ENCODE measurements around the gene HTR2B. TPM values are rescaled to one million over a fixed set of nuclear protein-coding genes. Genes with fewer than 3 reads are reported as not detected.

HTR2B gene
- total RNA-seq, 1 donor from 2014 or later: not detected

DNA sequence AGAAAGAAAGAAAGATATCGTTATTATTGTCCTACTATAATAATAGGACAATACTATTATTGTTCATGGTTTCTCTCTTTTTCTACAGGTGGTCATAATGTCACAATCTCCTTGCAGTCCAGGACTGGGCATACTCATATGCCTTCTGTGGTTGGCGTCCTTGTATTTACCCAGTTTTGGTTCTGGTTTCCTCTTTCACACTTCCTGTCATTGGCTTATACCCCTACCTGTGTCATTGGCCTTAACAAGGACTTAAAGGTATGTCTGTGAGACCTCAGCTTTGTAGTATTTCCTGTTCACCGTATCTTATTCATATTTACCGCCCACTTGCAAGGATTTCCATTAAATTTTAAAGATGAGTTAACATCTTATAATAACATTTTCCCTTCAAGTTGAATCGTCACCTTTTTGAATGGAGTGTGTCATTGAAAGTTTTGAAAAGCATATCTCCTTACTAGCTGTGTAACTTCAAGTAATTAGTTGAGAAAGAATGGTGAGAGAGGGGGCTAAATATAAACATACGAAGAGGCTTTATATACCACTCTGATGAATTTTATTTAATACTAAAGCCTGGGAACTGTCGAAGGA lies 36.5 kb upstream of the HTR2B start:
- Mint-ChIP-seq H3K27me3 (ENCODE audit: low read depth) (no peaks in the 10 kb centered on the region), H3K36me3 (ENCODE audit: low read depth) (peaks cover 8% of the 10 kb centered on the region), H3K4me3 (no peak overlapping the region), H3K9me3 (no peaks in the 10 kb centered on the region), H3K27ac (ENCODE audit: unreplicated experiment) (peak overlapping the region; percentile 78), H3K4me1 (peaks cover 7% of the 10 kb centered on the region)
- TF ChIP-seq CTCF (conservative IDR thresholded peaks at IDR 0.05): no peak
- DNase-seq (ENCODE audit: low read depth, low spot score): no peak

DNA sequence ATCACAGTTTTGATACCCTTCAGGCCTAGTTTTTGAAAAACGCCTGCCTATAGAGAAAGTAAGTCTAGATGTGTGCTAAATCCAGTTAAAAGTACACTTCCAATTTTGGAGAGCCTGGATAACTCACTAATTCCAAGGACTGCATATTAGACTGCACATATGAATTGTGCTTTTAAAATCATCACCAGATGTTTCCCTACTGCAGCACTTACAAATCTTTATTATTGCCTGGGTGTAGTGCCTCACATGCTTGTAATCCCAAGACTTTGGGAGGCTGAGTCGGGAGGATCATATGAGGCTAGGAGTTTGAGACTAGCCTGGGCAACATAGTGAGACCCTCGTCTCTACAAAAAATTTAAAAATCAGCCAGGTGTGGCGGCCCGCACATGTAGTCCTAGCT lies 35.9 kb upstream of the HTR2B start:
- no peak overlapping the region for H3K4me3 Mint-ChIP-seq
- no peak overlapping the region for H3K27ac Mint-ChIP-seq (ENCODE audit: unreplicated experiment)
- H3K4me1 Mint-ChIP-seq: peaks cover 7% of the 10 kb centered on the region
- no peak for TF ChIP-seq CTCF (conservative IDR thresholded peaks at IDR 0.05)
- peaks cover 8% of the 10 kb centered on the region for H3K36me3 Mint-ChIP-seq (ENCODE audit: low read depth)
- no peaks in the 10 kb centered on the region for H3K27me3 Mint-ChIP-seq (ENCODE audit: low read depth)
- DNase-seq (ENCODE audit: low read depth, low spot score): no peak
- no peaks in the 10 kb centered on the region for H3K9me3 Mint-ChIP-seq

DNA sequence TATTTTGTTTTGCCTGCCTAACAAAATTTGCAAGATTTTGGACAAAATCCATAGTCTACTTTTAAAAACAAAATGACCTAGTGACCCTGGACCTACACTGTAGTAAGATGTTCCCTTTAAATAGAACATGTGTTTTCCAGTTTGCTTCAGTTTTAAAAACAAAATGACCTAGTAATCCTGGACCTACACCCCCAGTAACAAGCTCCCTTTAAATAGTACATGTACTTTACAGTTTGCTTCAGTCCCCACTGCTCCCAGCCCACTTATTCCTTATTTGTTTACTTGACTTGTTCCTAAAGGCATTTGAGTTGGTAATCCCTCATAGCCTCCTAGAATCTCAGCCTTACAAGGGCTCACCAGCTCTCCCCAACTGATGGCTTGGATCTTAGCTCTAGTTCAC lies 34.5 kb upstream of the HTR2B start:
- H3K9me3 Mint-ChIP-seq: no peaks in the 10 kb centered on the region
- no peak for DNase-seq (ENCODE audit: low read depth, low spot score)
- peaks cover 7% of the 10 kb centered on the region for H3K4me1 Mint-ChIP-seq
- no peak overlapping the region for H3K4me3 Mint-ChIP-seq
- TF ChIP-seq CTCF (conservative IDR thresholded peaks at IDR 0.05): no peak
- no peak overlapping the region for H3K27ac Mint-ChIP-seq (ENCODE audit: unreplicated experiment)
- no peaks in the 10 kb centered on the region for H3K27me3 Mint-ChIP-seq (ENCODE audit: low read depth)
- peaks cover 4% of the 10 kb centered on the region for H3K36me3 Mint-ChIP-seq (ENCODE audit: low read depth)

DNA sequence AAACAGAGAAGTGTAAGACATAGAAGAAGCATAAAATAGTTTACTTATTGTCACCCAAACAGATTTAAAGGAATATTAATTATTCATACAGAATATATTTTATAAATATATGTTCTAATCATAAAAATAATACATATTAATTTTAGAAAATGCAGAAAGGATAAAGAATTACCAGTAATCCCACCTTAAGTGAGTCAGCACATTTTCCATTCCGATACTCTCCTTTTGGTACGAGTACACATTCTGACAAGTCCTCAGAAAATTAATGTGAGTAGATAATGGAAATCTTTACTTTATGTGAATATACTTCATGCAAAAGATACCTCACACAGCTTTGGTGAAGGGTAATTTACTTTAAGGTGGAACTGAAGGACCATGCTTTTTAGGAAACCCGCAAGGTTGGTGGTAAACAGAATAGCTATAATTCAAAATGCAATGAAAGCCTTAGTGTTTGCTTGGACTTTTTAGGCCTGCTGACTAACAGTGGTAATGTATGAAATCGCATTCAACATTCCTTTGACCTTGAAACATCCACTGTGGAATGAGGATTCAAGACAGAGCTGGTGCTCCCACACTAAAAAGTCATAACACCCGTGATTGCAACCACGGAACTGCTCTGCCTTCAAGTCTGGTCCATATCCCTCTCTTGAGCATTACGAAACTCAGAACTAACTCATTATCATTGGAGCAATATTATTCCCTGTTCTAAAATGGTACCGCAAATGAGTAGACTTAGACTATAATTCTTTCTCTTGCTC lies 28.1 kb upstream of the HTR2B start:
- Mint-ChIP-seq H3K4me3 (no peak overlapping the region), H3K27me3 (ENCODE audit: low read depth) (no peaks in the 10 kb centered on the region), H3K36me3 (ENCODE audit: low read depth) (peaks cover 6% of the 10 kb centered on the region), H3K4me1 (no peaks in the 10 kb centered on the region), H3K9me3 (no peaks in the 10 kb centered on the region), H3K27ac (ENCODE audit: unreplicated experiment) (no peak overlapping the region)
- no peak for TF ChIP-seq CTCF (conservative IDR thresholded peaks at IDR 0.05)
- no peak for DNase-seq (ENCODE audit: low read depth, low spot score)

DNA sequence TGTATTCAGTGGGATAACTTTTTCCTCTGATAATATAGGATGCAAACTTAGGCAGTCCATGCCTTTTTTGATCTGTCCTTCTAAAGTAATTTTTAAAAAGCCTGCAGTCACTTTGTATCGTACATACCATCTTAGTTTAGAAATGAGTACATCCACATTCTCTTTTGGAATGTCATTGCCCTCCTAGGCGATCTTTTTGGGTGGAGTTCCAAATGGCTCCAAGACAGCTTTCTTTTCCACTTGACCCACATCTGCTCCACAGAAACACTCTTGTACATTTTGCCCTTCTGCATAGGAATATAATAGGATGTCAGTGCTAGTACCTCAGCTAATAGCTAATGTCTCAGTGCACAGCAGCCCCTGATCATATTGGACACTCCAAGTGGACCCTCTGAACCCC lies 21.8 kb upstream of the HTR2B start:
- no peak for TF ChIP-seq CTCF (conservative IDR thresholded peaks at IDR 0.05)
- H3K27me3 Mint-ChIP-seq (ENCODE audit: low read depth): no peaks in the 10 kb centered on the region
- peaks cover 12% of the 10 kb centered on the region for H3K36me3 Mint-ChIP-seq (ENCODE audit: low read depth)
- H3K4me1 Mint-ChIP-seq: no peaks in the 10 kb centered on the region
- no peak overlapping the region for H3K27ac Mint-ChIP-seq (ENCODE audit: unreplicated experiment)
- H3K4me3 Mint-ChIP-seq: no peak overlapping the region
- DNase-seq (ENCODE audit: low read depth, low spot score): no peak
- no peaks in the 10 kb centered on the region for H3K9me3 Mint-ChIP-seq
